OCI-M2 (cell line): ENCODE data around the gene FOXP1.

ENCODE experiments used
- DNase-seq: peaks from one replicate; lab custom pipeline; 2025; ENCODE audit not compliant: unreplicated experiment; lab: John Stamatoyannopoulos, UW

The FOXP1 gene

DNA sequence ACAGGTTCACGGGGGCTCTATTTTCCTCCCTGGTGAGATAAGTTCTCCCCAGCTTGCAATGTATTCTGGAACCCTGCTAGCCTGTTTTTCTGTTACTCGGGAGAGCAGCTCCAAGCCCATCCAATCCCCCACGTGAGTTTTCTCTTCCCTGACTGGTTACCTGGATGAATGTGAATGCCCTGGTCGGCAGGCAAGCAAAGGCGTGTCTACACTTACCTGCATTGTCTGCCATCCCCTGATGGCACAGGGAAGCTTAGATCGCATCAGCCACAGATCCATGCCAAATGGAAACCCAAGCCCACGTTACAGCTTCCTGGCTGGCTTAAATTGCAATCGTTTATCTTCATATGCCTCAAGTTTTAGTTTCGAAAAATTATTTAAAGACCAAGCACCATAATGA lies 149.9 kb downstream of the FOXP1 start:
- no peak for DNase-seq

DNA sequence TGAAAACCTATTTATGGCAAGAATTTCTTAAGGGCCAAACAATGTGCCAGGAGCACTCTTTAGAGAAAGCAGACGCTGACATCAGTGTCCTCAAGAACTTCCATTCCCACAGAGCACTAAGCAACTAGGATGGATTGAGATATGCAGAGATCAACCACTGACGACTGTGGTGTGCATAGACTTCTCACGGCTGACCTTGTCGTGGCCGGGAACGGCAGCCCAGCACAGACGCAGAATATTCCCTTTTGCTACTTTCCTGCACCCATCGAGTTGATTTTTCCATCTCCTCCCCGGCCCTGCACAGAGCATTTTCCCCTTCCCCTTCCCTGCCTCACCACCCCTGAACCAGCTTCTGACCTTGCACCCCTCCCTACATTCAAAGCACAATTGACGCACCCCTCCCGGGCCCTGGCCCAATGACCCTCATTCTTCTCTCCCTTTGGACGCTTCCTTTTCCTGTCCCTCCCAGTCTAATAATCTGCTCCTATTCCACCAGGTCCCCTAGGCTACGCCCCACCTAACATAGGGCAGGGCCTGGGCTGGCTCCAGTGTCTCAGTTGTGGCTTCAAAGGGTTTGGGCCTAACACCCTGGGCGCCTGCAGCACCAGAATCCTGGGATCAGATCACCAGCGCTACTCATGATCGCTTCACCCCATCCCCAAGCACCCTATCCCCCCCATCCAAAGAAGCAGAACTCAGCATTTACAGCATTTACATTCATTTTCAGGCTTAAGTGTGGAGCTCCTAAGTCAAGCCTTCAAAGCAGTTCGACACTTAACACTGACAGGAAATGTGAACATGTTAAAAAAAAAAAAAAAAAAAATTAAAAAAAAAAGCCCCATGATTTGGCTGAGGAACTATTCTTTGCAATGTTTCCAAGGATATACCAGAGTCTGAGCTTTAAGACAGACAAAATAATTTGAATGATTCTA lies 151.2 kb downstream of the FOXP1 start:
- DNase-seq = no peak

DNA sequence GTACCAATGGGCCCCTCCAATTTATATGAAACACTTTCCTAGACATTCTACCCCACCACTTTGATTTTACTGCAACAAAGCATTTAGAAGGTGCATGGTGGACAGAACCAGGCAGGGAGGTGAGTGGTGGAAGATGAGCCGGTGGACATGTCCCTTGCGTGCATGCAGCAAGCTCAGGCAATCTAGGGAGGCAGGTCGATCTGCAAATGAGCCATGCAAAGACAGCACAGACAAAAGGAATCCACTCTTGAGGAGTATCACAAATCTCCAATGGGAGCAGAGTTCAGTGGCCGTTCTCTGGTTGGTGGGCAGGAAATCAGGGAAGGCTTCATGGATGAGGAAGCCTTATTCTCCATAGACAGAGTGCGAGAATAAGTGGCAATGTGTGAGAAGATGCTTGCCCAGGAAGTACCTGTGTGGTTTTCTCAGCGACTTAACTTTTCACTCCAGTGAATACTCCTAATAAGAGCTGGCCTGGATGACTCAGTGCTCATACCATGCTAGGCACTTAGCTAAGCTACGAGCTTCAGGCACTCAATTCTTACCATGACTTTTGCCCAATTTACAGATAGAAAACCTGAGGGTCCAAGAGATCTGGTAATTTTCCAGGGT lies 152.5 kb downstream of the FOXP1 start:
- no peak for DNase-seq

DNA sequence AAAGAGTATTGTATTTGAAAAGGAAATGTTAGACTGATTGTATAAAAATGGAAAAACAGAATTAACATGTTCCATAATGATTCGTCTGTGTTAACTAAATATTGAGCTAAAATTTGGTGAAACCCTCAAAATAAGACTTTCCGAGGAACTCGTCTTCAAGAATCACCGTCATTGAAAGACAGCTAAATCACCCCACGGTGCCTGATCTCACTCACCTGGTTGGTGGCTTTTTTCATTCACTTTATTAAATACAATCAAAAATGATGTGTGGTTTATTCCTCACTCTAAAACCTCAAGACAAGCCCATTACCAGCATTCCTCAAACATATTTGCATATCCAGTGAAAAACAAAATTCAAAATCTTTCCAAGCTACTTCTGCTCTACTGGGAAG lies 153.9 kb downstream of the FOXP1 start:
- no peak for DNase-seq

DNA sequence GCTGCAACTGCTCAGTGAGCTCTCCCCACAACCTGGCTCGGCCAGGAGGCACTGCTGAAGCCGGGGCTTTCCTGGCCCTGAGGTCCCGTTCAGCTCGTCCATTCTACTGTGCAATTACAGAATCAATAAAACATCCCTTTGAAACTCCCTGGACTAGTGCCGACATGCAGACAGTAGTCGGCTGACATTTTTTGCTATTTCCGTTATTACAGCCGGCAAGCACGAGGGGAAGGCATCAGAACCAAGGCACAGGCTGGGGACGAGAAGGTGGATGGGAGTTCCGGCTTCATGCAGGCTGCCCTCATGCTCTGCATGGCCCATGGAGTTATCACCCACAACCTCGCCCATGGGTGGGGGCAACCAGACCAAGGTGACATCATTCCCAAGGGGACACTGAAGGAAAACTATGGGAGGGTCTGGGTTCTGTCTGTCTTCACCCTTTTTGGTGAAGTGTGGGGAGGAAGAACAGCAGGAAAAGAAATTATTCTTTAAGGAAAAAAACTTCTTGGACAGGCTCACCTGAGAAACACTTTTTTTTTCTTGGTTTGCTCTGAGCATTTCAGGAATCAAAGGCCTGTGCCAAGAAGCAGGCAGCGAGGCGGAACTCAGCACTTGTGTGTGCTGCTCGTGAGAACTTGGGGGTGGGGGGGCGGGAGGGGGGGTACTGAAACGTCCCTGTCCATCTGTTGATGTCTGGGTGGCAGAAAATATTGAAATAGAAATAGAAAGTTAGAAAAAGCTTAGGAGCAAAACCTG lies 154.5 kb downstream of the FOXP1 start:
- no peak for DNase-seq

DNA sequence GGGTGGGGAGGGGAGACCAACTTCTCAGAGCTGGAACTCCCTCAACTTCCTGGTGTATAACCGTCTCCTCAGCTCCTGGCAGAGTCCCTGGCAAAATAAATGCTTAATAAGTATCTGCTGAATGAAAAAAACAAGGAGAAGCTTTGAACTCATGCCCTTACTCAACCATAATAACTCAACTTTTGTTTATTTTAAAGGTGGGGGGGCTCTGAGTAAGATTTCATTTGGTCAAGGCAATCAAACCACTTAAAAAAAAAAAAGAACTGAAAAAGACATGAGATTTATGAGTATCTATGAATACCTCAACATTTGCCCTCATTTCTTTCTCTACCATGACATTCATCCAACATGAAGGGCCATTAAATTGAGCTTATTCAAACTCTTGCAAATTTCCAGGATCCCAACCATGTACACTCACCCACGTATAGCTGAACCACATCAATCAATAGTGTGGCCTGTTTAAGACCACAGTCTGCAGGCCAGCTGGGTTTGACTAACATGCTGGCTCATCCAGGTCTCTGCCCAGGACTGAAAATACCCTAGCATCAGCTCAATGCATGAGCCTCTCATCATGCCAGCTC lies 157.9 kb downstream of the FOXP1 start:
- DNase-seq = no peak

DNA sequence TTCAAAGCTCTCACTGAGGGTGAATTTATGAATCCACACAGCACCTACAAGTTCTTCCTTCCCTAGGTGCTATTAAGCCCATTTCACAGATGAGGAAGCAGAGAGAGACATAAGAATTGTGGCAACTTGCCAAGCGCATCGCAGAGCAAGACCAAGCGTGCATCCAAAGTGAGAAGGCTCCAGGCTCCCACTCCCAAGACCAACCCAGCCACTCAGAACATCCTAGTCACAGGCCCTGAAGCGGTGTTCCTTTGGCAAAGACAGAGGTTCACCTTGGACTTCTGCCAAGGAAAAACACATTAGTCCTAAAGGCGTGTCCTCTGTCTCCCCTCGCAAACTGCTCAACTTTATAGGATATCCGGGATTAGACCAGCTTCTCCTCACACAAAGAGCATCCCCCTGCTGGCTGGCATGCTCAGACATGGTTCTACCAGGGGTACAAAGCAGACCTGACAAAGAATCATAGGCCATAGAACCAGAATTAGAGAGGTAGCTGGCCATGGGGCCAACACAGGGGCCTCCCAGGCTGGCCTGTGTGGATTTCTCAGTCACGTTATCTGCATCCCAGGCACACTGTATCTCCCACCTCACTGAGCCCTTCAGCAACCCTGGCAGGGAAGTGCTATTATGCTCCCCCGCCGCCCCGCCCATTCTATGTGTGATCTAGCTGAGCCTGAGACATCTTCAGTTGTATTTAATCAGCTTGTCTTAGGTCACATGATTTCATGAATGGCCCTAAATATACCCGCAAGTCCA lies 160.2 kb downstream of the FOXP1 start:
- no peak for DNase-seq

DNA sequence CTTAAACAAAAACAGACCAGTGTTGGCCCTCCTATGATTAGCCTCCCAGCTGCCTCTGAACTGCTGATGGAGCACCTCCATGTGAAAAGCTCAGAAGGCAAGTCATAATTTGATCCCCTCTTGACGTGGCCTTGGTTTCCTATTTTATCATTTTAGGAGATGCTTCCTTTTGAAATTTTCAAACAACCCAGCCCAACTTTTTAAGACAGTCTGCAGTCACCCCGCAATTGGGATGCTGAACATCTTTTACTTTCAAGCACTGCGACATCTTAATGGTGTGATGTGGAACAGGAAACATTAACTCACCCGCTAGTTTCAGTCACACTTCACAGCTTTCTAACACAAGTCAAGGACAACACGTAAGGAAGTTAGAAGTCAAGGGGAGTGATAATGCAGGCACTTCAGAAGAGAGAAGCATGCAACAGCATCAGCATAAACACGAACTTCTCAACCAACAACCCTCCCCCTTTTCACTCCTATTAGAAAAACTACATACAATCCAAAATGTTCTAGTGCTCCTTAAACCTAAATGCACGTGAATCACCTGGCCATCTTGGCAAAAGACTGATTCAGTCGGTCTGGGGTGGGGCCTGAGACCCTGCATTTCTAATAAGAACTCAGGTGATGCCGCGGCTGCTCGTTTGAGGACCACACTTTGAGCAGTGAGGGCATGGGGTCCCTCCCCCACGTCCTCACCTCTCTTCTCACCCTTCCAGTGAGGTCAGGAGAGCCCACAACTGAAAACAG lies 161.5 kb downstream of the FOXP1 start:
- no peak for DNase-seq

DNA sequence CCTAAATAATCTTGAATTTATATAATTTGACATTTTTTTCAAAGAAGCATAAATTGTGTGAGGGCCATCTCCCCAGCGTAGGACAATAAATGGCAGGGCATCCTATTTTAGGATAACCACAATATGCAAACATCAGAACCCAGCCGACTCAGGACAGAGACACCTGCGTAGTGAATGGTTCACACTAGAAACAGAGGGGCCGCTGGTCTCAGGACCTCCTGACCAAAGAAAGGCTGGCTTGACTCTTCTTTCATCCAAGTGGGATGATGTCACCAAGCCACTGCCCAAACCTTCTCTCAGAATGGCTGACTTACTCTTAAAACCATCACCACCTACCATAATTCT lies 162.1 kb downstream of the FOXP1 start:
- no peak for DNase-seq

DNA sequence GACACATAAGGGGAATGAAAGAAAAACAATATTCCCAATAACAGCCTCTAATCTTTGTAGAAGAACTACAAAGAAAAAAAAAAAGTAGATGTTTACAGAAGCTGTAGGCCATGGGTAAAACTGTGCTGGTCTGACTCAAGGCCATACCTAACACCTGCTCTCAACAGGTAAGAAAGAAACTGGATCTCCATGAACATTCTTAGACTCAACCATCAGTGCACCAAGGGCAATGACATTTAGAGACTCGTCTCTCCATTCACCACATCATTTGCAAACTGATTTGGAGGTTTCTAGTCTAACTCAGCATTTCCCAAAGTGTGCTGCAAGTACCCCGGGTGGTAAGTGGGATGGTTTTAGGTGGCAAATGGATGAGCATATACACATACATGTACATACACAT lies 164.2 kb downstream of the FOXP1 start:
- no peak for DNase-seq

DNA sequence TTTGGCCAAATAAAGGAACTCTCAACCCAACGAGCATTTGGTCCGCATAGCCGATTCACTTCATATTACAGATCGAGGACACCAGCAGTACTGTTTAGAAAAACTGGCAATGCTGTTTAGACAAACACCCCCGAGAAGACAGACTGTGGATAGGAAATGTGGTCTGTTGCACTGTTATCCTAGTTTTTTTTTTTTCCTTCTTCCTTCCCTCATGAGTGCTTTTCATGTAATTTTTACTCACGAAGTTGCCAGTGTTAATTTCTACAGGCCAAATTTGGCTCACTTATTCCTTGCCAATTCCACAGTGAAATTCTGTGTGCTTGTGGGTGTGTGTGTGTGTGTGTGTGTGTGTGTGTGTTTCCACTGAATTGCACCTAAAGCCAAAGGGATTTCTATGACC lies 165.7 kb downstream of the FOXP1 start:
- no peak for DNase-seq

DNA sequence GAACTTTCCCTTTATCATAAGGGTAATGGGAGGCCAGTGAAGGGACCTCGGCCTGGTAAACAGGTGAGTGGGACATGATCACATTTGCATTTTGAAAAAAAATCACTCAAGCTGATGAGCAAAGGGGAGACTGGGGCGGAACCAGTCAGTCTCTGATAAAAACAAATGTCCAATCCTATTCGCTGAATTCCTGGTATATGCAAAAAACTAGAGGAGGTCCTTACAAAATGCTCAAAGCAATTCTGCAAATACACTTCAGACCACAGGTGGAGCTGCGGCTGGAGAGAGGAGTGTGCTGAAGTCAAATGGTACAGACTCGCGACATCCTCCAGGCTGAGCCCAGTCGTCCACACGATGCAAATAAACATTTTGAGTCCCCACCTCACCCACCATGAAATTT lies 166.7 kb downstream of the FOXP1 start:
- DNase-seq = no peak

DNA sequence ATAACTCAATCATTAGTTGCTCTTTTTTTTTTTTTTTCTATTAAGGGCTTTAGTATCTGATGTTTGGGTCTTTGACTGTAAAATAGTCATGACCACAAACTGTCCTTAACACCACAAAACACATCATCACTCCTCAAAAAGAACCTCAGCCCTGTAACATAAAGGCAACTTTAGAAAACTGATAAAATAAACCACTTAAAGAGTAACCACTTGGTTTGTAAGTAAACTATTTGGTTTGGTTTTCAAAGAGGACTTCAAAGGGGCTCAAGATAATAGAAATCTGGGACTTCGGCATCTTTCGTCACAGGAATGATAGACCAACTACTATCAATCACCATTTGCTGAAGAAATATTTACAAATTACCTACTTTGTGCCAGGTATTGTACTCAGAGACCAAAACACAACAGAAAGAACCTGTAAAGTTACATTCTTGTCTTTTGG lies 167.8 kb downstream of the FOXP1 start:
- no peak for DNase-seq

DNA sequence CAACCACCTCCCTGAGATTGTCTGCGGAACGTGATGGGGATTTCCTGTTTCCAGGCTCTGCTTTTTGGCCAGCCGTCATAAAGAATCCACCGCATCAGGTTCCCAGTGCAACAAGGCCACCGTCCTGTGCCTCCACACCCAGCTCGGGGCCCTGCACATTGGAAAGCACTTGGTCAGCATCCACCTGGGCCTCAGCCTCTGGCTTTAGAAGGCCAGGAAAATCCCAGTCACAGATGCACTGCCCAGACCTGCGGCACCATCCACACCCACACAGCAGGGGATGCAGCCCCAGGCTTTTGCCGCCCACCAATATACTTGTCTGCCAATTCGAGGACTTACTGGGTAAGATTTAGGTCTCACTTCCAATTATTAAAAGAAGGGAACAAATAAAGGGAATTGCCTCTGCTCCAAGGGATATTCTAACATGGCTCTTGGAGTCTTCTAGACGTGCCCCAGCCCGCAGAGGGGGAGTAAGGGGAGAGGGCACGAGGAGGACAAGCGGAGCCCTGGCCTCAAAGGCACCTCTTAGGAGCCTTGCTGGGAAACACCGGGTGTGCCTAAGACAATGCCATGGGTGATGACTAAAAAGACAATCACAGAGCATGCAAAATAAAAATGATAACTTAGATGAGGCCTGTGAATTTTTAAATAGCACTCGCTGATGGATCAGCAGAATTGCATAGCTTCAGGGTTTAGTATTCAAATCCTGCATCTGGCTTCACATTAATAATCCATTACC lies 169.2 kb downstream of the FOXP1 start:
- no peak for DNase-seq

DNA sequence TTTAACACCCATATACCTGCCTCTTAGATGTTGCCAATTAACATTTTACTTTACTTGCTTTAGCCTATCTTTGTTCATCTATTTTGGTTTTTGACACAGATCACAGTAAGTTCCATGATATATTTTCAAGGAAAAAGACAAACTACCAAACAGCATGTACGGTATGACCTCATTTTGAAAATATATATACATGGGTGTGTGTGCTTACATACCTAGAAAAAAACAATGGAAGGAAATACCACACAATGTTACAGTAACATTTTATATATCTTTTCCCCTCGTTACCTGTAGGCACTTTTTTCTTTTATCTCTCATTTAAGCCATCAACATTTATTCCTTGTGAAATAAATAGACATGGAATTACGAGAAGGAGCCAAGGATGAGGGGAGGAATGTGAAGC lies 170.0 kb downstream of the FOXP1 start:
- DNase-seq = no peak

DNA sequence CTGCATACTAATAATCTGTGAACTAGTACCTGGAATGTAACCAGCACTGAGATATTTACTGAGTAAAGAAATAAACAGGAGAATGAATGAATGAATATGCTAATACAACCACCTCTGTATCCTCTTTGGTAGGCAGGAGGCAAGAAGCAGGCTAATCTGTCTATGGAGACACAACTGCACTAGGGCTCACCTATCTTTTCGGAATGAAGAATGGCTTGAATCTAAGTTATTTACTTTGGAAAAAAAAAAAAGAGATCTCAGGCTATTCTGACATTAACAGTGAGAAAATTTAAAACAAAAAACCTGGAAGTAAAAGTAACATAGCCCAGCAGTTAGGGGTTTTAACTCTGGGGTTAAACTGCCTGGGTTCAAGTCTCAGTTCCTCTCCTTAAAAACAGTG lies 174.2 kb downstream of the FOXP1 start:
- no peak for DNase-seq

DNA sequence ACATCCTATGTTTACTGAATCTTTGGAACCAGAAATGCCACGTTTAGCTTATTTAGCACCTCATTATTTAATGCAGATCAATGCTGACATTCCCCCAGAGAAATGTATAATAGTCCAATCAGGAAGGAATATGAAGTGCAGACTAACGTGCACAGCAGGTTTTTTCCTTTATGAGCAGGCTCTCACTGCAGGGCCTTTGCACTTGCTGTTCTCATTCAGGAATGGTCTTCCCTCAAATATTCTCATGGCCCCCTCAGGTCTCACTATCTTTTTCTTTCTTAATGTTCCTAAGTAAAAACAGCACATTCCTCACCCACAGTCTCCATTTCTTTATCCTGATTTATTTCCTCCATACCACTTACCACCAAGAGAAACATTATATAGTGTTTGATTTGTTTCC lies 174.6 kb downstream of the FOXP1 start:
- no peak for DNase-seq

DNA sequence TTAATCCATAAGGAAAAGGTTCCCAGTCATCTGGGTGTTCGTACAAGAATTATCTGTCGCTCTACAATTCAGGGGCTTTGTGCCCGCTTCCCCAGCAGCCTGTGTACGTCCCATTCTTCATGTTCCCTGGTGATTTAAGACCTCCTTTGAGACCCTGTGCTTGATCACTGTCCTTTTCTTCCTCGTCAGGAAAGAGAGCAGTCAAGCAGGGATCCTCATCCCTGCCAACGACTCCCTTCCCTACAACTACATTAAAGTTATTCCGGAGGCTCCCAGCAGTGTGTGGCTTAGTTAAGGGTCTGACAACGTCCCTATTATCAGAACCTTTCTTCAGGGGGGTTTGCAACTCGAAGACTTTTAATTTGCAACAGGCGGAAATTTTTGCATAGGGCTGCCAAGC lies 175.7 kb downstream of the FOXP1 start:
- no peak for DNase-seq

DNA sequence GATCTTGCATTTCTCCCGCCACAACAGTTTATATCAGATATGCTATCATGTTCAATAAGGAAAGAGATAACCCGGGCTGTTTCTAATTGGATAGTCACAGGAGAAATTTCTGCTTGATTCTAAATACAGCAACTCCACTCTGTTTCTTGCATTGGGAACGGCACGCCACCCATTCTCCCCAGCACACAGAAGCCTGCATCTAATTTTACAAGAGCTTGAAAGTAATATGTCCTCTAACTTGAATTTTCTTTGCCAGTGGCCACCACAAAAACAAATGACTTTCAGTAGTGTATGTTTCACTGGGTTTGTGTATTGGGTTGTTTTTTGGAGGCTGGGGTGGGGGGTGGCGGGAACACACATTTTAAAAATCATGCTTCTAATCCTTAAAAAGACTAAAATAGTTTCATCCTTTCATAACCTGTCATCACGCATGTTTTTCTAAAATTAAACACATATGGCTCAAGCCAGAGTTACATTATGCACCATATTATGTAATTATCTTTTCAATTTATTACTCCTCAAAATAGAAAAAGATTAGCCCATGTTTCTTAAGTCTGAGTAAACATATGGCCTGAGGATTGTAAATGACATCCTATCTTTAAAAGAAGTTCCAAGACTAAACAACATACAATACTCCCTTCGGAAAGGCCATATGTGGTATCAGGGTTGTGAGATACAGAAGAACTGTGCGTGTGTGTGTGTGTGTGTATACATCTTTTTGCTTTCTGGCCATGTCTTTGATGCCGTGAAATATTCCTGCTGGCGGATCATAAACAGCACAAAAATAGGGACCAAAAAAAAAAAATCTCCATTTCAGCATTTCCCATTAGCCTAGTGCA lies 176.3 kb downstream of the FOXP1 start:
- no peak for DNase-seq
